Glutamatergic neuron (in vitro differentiated cells): ENCODE measurements around the gene GPR82. TPM values are rescaled to one million over a fixed set of nuclear protein-coding genes. Genes with fewer than 3 reads are reported as not detected.
"Not testable (repeated sequence)": the region's sequence is repeated elsewhere in the genome, so short reads cannot be mapped to it uniquely, and the experiment has no call there.

Experiments
- DNase-seq: peaks from one replicate; pipeline ENCODE4 v3.0.0; 2022
- H3K27ac Mint-ChIP-seq: one replicate; pipeline ENCODE4 v1.8.0; 2020; ENCODE audit warnings: mild to moderate bottlenecking, mixed read lengths, inconsistent platforms; ENCODE audit not compliant: unreplicated experiment
- H3K27me3 Mint-ChIP-seq: one replicate; pipeline ENCODE4 v1.8.0; 2020; ENCODE audit warnings: mild to moderate bottlenecking, moderate library complexity, mixed read lengths, inconsistent platforms; ENCODE audit not compliant: unreplicated experiment
- H3K36me3 Mint-ChIP-seq: one replicate; pipeline ENCODE4 v1.8.0; 2020; ENCODE audit warnings: mild to moderate bottlenecking, mixed read lengths, inconsistent platforms; ENCODE audit not compliant: unreplicated experiment
- H3K4me1 Mint-ChIP-seq: one replicate; pipeline ENCODE4 v1.8.0; 2020; ENCODE audit warnings: mild to moderate bottlenecking, low read depth, mixed read lengths, inconsistent platforms; ENCODE audit not compliant: unreplicated experiment
- H3K4me3 Mint-ChIP-seq: one replicate; pipeline ENCODE4 v1.8.0; 2020; ENCODE audit warnings: mild to moderate bottlenecking, mixed read lengths, inconsistent platforms; ENCODE audit not compliant: unreplicated experiment
- H3K9me3 Mint-ChIP-seq: one replicate; pipeline ENCODE4 v1.8.0; 2020; ENCODE audit warnings: mild to moderate bottlenecking, moderate library complexity, mixed read lengths, inconsistent platforms; ENCODE audit not compliant: unreplicated experiment
- total RNA-seq: library from RNA; stranded (reverse); fragmentation: NEBNext Ultra II Directional; extraction: Animal tissue kit (Norgen Biotek cat#: 25700); gene quantifications from one replicate; pipeline ENCODE4 v1.2.1, GENCODE V29; 2021; ENCODE audit not compliant: unreplicated experiment
- TF ChIP-seq, protein P1 (sequence below): fragments of 200-600 bp; sonication (generic); IDR thresholded peaks from one replicate; pipeline ENCODE4 v1.5.0; 2021; ENCODE audit not compliant: partially characterized antibody, unreplicated experiment

GPR82 gene
- total RNA-seq, 1 donor from 2014 or later: not detected

DNA sequence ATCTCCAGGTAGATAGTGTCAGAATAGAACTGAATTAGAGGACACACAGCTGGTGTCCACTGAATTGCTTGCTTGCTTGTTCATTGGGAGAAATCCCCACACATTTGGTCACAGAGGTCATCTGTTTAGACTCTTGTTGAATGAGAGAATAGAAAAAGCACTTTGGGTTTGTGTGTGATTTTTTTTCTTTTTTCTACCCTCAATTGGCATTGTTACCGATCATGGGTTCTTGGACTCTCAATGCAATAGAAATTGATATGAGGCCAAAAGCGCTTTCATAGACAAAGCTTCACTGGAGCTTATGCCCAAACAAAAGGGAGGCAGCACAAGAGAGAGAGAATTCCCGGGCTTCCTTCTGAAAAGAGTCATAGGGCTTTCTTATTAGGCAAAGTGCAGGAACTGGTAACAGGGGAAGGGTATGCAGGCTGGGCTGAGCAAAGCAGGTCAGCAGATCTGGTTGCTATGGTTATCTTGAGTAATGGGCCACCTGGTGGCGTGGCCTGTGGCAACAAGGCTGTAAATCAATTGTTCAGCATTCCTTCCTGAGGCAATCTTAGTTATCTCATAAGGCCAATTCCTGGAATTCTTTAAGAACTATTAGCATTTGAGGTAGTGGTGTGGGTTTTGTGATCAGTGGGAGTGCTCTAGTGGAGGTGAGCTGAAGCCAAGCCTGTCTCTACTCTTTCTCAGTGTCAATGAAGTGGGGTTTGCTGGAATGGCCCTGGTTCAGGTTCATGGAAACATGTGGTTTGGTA is 5.3 kb upstream of the GPR82 start:
- no peak for DNase-seq
- Mint-ChIP-seq H3K4me1 (no peaks in the 10 kb centered on the region), H3K36me3 (no peaks in the 10 kb centered on the region), H3K4me3 (no peak overlapping the region), H3K27ac (no peak overlapping the region), H3K9me3 (peaks cover 2% of the 10 kb centered on the region), H3K27me3 (peaks cover 2% of the 10 kb centered on the region)
- TF ChIP-seq, protein P1, sequence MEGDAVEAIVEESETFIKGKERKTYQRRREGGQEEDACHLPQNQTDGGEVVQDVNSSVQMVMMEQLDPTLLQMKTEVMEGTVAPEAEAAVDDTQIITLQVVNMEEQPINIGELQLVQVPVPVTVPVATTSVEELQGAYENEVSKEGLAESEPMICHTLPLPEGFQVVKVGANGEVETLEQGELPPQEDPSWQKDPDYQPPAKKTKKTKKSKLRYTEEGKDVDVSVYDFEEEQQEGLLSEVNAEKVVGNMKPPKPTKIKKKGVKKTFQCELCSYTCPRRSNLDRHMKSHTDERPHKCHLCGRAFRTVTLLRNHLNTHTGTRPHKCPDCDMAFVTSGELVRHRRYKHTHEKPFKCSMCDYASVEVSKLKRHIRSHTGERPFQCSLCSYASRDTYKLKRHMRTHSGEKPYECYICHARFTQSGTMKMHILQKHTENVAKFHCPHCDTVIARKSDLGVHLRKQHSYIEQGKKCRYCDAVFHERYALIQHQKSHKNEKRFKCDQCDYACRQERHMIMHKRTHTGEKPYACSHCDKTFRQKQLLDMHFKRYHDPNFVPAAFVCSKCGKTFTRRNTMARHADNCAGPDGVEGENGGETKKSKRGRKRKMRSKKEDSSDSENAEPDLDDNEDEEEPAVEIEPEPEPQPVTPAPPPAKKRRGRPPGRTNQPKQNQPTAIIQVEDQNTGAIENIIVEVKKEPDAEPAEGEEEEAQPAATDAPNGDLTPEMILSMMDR: no peak

DNA sequence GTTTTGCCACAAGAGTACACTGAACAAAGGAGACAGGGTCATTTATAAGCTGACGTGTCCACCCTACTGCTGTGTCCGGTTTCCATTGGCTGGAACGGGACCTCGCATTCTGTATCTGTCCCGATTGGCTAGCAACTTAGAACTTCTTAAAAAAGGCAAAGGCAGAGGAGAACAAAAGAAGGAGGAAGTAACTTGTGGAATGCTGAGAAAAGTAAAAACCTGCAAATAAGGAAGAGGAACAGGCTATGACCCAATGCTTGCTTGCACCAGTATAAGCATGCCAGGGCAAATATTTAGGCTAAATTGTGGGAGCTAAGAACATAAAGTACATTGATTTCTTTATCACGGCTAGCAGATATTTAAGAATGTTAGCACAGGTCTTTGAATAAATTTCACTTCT is 4.4 kb upstream of the GPR82 start:
- not testable (repeated sequence) for DNase-seq, H3K4me3 Mint-ChIP-seq, H3K9me3 Mint-ChIP-seq, H3K27ac Mint-ChIP-seq, H3K4me1 Mint-ChIP-seq, H3K36me3 Mint-ChIP-seq, H3K27me3 Mint-ChIP-seq

DNA sequence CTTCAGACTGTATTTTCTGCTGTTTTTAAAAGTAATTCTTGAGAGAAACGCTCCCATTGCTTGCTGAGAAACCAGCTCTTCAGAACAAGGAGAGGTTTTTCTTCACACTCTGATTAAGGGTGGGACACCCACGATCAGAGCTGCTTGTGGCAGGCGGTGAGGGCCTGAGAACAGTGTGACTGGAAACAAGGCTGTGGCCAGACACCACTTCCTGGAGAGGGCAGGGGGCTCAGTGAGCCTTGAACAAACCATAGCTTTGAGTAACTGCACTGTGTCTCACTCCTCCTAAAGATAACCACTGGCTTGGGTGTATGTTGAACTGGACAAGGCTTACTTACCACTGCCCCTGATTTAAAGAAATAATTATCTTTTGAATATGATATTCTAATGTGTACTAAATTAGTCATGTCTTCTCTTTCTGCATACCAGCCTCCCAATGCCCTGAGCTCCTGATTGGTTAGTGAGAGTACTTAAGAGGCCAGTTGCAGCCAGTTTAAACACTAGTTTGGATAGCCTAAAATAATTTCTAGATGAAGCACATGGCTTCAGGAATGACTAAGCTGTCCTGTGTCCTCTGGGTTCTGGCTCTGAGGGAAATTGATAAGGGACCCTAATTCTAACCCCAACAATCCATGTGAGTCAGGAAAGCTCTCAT is 3.7 kb upstream of the GPR82 start:
- H3K4me1 Mint-ChIP-seq: no peaks in the 10 kb centered on the region
- H3K4me3 Mint-ChIP-seq: no peak overlapping the region
- no peak overlapping the region for H3K27ac Mint-ChIP-seq
- H3K36me3 Mint-ChIP-seq: no peaks in the 10 kb centered on the region
- peaks cover 2% of the 10 kb centered on the region for H3K9me3 Mint-ChIP-seq
- TF ChIP-seq, protein P1: no peak
- peaks cover 2% of the 10 kb centered on the region for H3K27me3 Mint-ChIP-seq
- no peak for DNase-seq

DNA sequence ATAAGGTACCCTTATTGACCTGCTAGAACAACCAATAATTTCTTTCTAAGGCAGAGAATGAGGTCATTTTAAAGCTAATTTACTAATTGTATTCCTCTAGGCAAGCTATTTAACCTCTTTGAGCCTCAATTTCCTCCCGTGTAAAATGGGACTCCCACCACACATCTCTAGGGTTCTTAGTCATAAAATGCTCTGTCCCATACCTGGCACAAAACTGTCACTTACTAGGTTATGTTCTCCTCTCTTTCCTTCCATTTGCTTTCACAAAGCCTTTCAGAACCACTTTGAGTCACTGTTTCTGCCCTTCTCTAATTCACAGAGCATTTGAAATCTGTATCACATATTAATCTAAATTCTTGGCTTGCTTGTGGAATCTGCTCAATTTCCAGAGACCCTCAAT is 2.4 kb upstream of the GPR82 start:
- Mint-ChIP-seq H3K27me3 (peaks cover 2% of the 10 kb centered on the region), H3K4me3 (no peak overlapping the region)

DNA sequence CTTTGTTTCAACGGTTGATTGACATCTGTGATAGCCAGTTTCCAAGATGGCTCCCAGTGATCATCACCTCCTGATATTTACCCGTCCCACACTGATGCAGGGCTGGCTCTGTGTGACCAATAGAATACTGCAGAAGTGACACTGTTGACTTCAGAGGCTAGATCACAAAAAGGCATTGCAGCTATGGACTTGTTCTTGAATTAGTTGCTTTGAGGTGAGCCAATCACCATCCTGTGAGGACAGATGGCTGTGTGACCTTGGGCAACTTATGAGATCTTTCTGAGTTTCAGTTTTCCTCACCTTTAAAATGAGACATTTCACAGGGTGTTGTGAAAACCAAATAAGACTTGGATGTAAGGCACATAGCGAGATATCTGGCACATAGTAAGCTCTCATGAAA is 1.8 kb upstream of the GPR82 start:
- Mint-ChIP-seq H3K36me3 (no peaks in the 10 kb centered on the region), H3K4me1 (no peaks in the 10 kb centered on the region), H3K4me3 (no peak overlapping the region), H3K27ac (peak overlapping the region; percentile 11), H3K9me3 (peaks cover 2% of the 10 kb centered on the region), H3K27me3 (peaks cover 2% of the 10 kb centered on the region)
- TF ChIP-seq, protein P1: no peak
- DNase-seq: no peak

More for the DNA sequence above, 2.4 kb upstream of the GPR82 start:
- no peak for DNase-seq
- TF ChIP-seq, protein P1: no peak
- H3K9me3 Mint-ChIP-seq: peaks cover 2% of the 10 kb centered on the region
- no peaks in the 10 kb centered on the region for H3K36me3 Mint-ChIP-seq
- H3K27ac Mint-ChIP-seq: no peak overlapping the region
- no peaks in the 10 kb centered on the region for H3K4me1 Mint-ChIP-seq
